Stimulated activated CD4-positive, alpha-beta T cell treated with anti-CD3 and anti-CD28 coated beads, Interleukin-2, amount 100 ng/mL, for 24 hours (primary cell): ENCODE data around the gene TST.

Experiments used
- DNase-seq, 2 donors: peaks; one replicate each; pipeline ENCODE4 v3.0.0-alpha.2; 2020

Gene TST

GRCh38 chr22:36979016-36979910 lies 40.0 kb downstream of the TST start:
- DNase-seq, result no peak

- peak; percentile 91 to 95 for DNase-seq
Observed at GRCh38 chr22:36977947-36978660, 41.1 kb downstream of the TST start.

GRCh38 chr22:36977401-36977861 lies 41.8 kb downstream of the TST start:
- DNase-seq, result peak; percentile 81 to 85

GRCh38 chr22:36976606-36977005 lies 42.6 kb downstream of the TST start:
- no peak for DNase-seq

GRCh38 chr22:36971341-36972125 lies 47.7 kb downstream of the TST start:
- no peak for DNase-seq

GRCh38 chr22:36968249-36968964 lies 50.8 kb downstream of the TST start:
- no peak for DNase-seq

GRCh38 chr22:36966851-36967540 lies 52.3 kb downstream of the TST start:
- DNase-seq, result no peak

GRCh38 chr22:36965696-36966095 lies 53.6 kb downstream of the TST start:
- no peak for DNase-seq

- DNase-seq, result no peak
Observed at GRCh38 chr22:36964106-36964505, 55.1 kb downstream of the TST start.

- no peak for DNase-seq
Observed at GRCh38 chr22:36963302-36963701, 55.9 kb downstream of the TST start.

GRCh38 chr22:36961626-36962025 lies 57.6 kb downstream of the TST start:
- no peak for DNase-seq
